NOMO-1 treated with DMSO at 0.1 percent for 48 hours (cell line): Measurements from ENCODE around the gene HMCN2.
"Not testable (repeated sequence)": the region's sequence is repeated elsewhere in the genome, so short reads cannot be mapped to it uniquely, and the experiment has no call there.

Experiments
- DNase-seq: peaks from one replicate; lab custom pipeline; 2025; ENCODE audit not compliant: unreplicated experiment; lab: John Stamatoyannopoulos, UW

HMCN2 gene

GRCh38 chr9:130383979-130384676 lies 118.6 kb downstream of the HMCN2 start:
- no peak for DNase-seq

- DNase-seq = no peak
These were observed 119.7 kb downstream of the HMCN2 start for GRCh38 chr9:130385257-130385656.

GRCh38 chr9:130387398-130387797 lies 121.8 kb downstream of the HMCN2 start:
- DNase-seq = no peak

GRCh38 chr9:130387905-130388304 lies 122.3 kb downstream of the HMCN2 start:
- no peak for DNase-seq

- no peak for DNase-seq
These were observed 124.8 kb downstream of the HMCN2 start for GRCh38 chr9:130390390-130390789.

GRCh38 chr9:130390986-130391385 lies 125.4 kb downstream of the HMCN2 start:
- DNase-seq = no peak

GRCh38 chr9:130391866-130392265 lies 126.3 kb downstream of the HMCN2 start:
- DNase-seq = no peak

GRCh38 chr9:130393681-130394071 lies 128.1 kb downstream of the HMCN2 start:
- DNase-seq = no peak

GRCh38 chr9:130394320-130394719 lies 128.8 kb downstream of the HMCN2 start:
- no peak for DNase-seq

- no peak for DNase-seq
These were observed 129.4 kb downstream of the HMCN2 start for GRCh38 chr9:130394814-130395470.

GRCh38 chr9:130395810-130396435 lies 130.4 kb downstream of the HMCN2 start:
- no peak for DNase-seq

- no peak for DNase-seq
These were observed 131.0 kb downstream of the HMCN2 start for GRCh38 chr9:130396581-130396980.

- no peak for DNase-seq
These were observed 133.1 kb downstream of the HMCN2 start for GRCh38 chr9:130398487-130399240.

GRCh38 chr9:130399768-130400167 lies 134.2 kb downstream of the HMCN2 start:
- no peak for DNase-seq

- no peak for DNase-seq
These were observed 135.3 kb downstream of the HMCN2 start for GRCh38 chr9:130400870-130401269.

- not testable (repeated sequence) for DNase-seq
These were observed 136.2 kb downstream of the HMCN2 start for GRCh38 chr9:130401742-130402141.

GRCh38 chr9:130402243-130402642 lies 136.7 kb downstream of the HMCN2 start:
- DNase-seq = no peak

GRCh38 chr9:130402645-130403440 lies 137.3 kb downstream of the HMCN2 start:
- DNase-seq = no peak

GRCh38 chr9:130405657-130406257 lies 140.2 kb downstream of the HMCN2 start:
- DNase-seq = no peak

GRCh38 chr9:130406278-130406895 lies 140.8 kb downstream of the HMCN2 start:
- no peak for DNase-seq
